GM10847 (cell line): ENCODE measurements around the gene ZSWIM8.

ENCODE experiments used
- POLR2A ChIP-seq: IDR thresholded peaks from 2 replicates; pipeline ENCODE4 v1.6.1; 2011; ENCODE audit not compliant: insufficient read length; ENCODE audit errors: extremely low read depth

Gene ZSWIM8

GRCh38 chr10:73785211-73785720 lies at the start of gene ZSWIM8:
ZSWIM8 (plus strand) TSS chr10:73785606; CDS start chr10:73785879, 273 bp downstream.
- TF ChIP-seq POLR2A = peak; percentile 31

GRCh38 chr10:73742454-73742734 lies 43.0 kb upstream of the ZSWIM8 start:
- no peak for TF ChIP-seq POLR2A

- no peak for TF ChIP-seq POLR2A
Measured at GRCh38 chr10:73743327-73743904, 42.0 kb upstream of the ZSWIM8 start.

- peak; percentile 60 for TF ChIP-seq POLR2A
Measured at GRCh38 chr10:73743905-73744663, 41.3 kb upstream of the ZSWIM8 start, which contains the start of gene SEC24C. SEC24C (plus strand) TSS chr10:73744372; CDS start chr10:73746833, 2,461 bp downstream.

- TF ChIP-seq POLR2A = no peak
Measured at GRCh38 chr10:73744664-73744975, 40.8 kb upstream of the ZSWIM8 start.

- no peak for TF ChIP-seq POLR2A
Measured at GRCh38 chr10:73746721-73747120, 38.7 kb upstream of the ZSWIM8 start.

- TF ChIP-seq POLR2A = no peak
Measured at GRCh38 chr10:73750819-73751218, 34.6 kb upstream of the ZSWIM8 start.

- no peak for TF ChIP-seq POLR2A
Measured at GRCh38 chr10:73756183-73756582, 29.2 kb upstream of the ZSWIM8 start.

GRCh38 chr10:73758704-73759511 lies 26.5 kb upstream of the ZSWIM8 start:
- no peak for TF ChIP-seq POLR2A

GRCh38 chr10:73759512-73760115 lies 25.8 kb upstream of the ZSWIM8 start:
- no peak for TF ChIP-seq POLR2A

- TF ChIP-seq POLR2A = no peak
Measured at GRCh38 chr10:73761781-73762180, 23.6 kb upstream of the ZSWIM8 start.

GRCh38 chr10:73762915-73763314 lies 22.5 kb upstream of the ZSWIM8 start:
- no peak for TF ChIP-seq POLR2A

GRCh38 chr10:73763343-73763742 lies 22.1 kb upstream of the ZSWIM8 start:
- TF ChIP-seq POLR2A = no peak

- TF ChIP-seq POLR2A = no peak
Measured at GRCh38 chr10:73765066-73765465, 20.3 kb upstream of the ZSWIM8 start.

GRCh38 chr10:73768881-73769280 lies 16.5 kb upstream of the ZSWIM8 start:
- TF ChIP-seq POLR2A = no peak

- TF ChIP-seq POLR2A = no peak
Measured at GRCh38 chr10:73769396-73769795, 16.0 kb upstream of the ZSWIM8 start.
